Hepatocyte (in vitro differentiated cells): ENCODE results near the gene PTRHD1. TPM values are rescaled to one million over a fixed set of nuclear protein-coding genes. Genes with fewer than 3 reads are reported as not detected.

ENCODE experiments used
- DNase-seq: peaks from one replicate; pipeline ENCODE4 v3.0.0-alpha.2; 2016; ENCODE audit warnings: low spot score
- H2AFZ ChIP-seq: fragments of 200-600 bp; sonication (generic); 2 replicates; pipeline ENCODE4 v1.6.0; 2016; ENCODE audit warnings: antibody characterized with exemption, mild to moderate bottlenecking
- H3K27ac ChIP-seq: fragments of 200-600 bp; sonication (generic); 2 replicates; pipeline ENCODE4 v1.5.1; 2016; ENCODE audit warnings: mild to moderate bottlenecking
- H3K27me3 ChIP-seq: fragments of 200-600 bp; sonication (generic); 2 replicates; pipeline ENCODE4 v1.6.1; 2016
- H3K36me3 ChIP-seq: fragments of 200-600 bp; sonication (generic); replicated peaks from 2 replicates; pipeline ENCODE4 v1.5.1; 2016; ENCODE audit warnings: low read depth; ENCODE audit not compliant: insufficient read depth
- H3K4me1 ChIP-seq: fragments of 200-600 bp; sonication (generic); 2 replicates; pipeline ENCODE4 v1.5.1; 2016; ENCODE audit warnings: mild to moderate bottlenecking, moderate library complexity; ENCODE audit not compliant: insufficient read depth
- H3K4me2 ChIP-seq: fragments of 200-600 bp; sonication (generic); 2 replicates; pipeline ENCODE4 v1.6.0; 2016
- H3K4me3 ChIP-seq: fragments of 200-600 bp; sonication (generic); 2 replicates; pipeline ENCODE4 v1.5.1; 2016; ENCODE audit warnings: mild to moderate bottlenecking
- H3K79me2 ChIP-seq: fragments of 200-600 bp; sonication (generic); 2 replicates; pipeline ENCODE4 v1.6.0; 2017; ENCODE audit warnings: mild to moderate bottlenecking
- H3K9me2 ChIP-seq: fragments of 200-600 bp; sonication (generic); replicated peaks from 2 replicates; pipeline ENCODE4 v1.6.0; 2017; ENCODE audit warnings: mild to moderate bottlenecking; ENCODE audit not compliant: insufficient read depth
- H3K9me3 ChIP-seq: fragments of 200-600 bp; sonication (generic); 2 replicates; pipeline ENCODE4 v1.5.1; 2016; ENCODE audit warnings: low read depth, mild to moderate bottlenecking
- H4K20me1 ChIP-seq: fragments of 200-600 bp; sonication (generic); 2 replicates; pipeline ENCODE4 v1.6.0; 2016; ENCODE audit warnings: mild to moderate bottlenecking; ENCODE audit not compliant: insufficient read depth, poor library complexity, severe bottlenecking
- CTCF ChIP-seq: fragments of 200-600 bp; sonication (generic); IDR thresholded peaks from 2 replicates; pipeline ENCODE4 v1.5.1; 2016; ENCODE audit warnings: antibody characterized with exemption, mild to moderate bottlenecking; ENCODE audit not compliant: poor library complexity
- EZH2 ChIP-seq: fragments of 200-600 bp; sonication (generic); IDR thresholded peaks from 2 replicates; pipeline ENCODE4 v1.6.1; 2016; ENCODE audit warnings: antibody characterized with exemption, mild to moderate bottlenecking, borderline replicate concordance
- EZH2phosphoT487 ChIP-seq: fragments of 200-600 bp; sonication (generic); IDR thresholded peaks from one replicate; pipeline ENCODE4 v1.6.1; 2018; ENCODE audit warnings: antibody characterized with exemption, mild to moderate bottlenecking, low read depth, moderate library complexity; ENCODE audit not compliant: unreplicated experiment, severe bottlenecking
- WGBS: methylation state at CpG from one replicate; pipeline ENCODE4 v1.1.6; 2016; ENCODE audit warnings: low lambda C conversion rate; ENCODE audit errors: missing lambda C conversion rate; 5-methylcytosine and 5-hydroxymethylcytosine counted together
- polyA plus RNA-seq: library from polyadenylated mRNA; unstranded; fragments of >200 nt; fragmentation: Nextera tagmentation; extraction: Ambion mirVana; gene quantifications from 2 replicates; pipeline ENCODE4 v1.2.1, GENCODE V29; 2016
- total RNA-seq: library from RNA; depleted of rRNA; stranded (reverse); fragments of >200 nt; gene quantifications from 2 replicates; pipeline ENCODE4 v1.2.3, GENCODE V29; 2014

The PTRHD1 gene
- total and polyA plus RNA-seq, 2 experiments from 2014 or later: 47.8 to 61.1 TPM

GRCh38 chr2:24791452-24791851, 1.7 kb downstream of the PTRHD1 start:
- Histone ChIP-seq H3K27me3 (no peaks in the 10 kb centered on the region), H3K4me2 (peak overlapping the region; percentile 78), H3K4me1 (peaks cover 4% of the 10 kb centered on the region), H3K9me3 (no peaks in the 10 kb centered on the region), H2AFZ (no peak overlapping the region), H3K27ac (no peak overlapping the region), H3K9me2 (no peaks in the 10 kb centered on the region), H3K4me3 (no peak overlapping the region), H3K36me3 (no peaks in the 10 kb centered on the region), H3K79me2 (peaks cover 32% of the 10 kb centered on the region), H4K20me1 (no peaks in the 10 kb centered on the region)
- TF ChIP-seq EZH2 (no peak), EZH2phosphoT487 (no peak), CTCF (no peak)
- no peak for DNase-seq
- WGBS: 92% methylated on average over 5 of the region's 5 CpGs

GRCh38 chr2:24788816-24789215, 4.4 kb downstream of the PTRHD1 start:
- DNase-seq: no peak
- H3K9me3 ChIP-seq: no peaks in the 10 kb centered on the region
- no peaks in the 10 kb centered on the region for H3K36me3 ChIP-seq
- no peak for TF ChIP-seq EZH2
- no peak for TF ChIP-seq EZH2phosphoT487
- TF ChIP-seq CTCF: no peak
- no peak overlapping the region for H2AFZ ChIP-seq
- 83% methylated on average over 3 of the region's 3 CpGs for WGBS
- H3K27ac ChIP-seq: no peak overlapping the region
- H3K9me2 ChIP-seq: no peaks in the 10 kb centered on the region
- peaks cover 4% of the 10 kb centered on the region for H3K4me1 ChIP-seq
- H4K20me1 ChIP-seq: no peaks in the 10 kb centered on the region
- no peaks in the 10 kb centered on the region for H3K27me3 ChIP-seq
- peaks cover 5% of the 10 kb centered on the region for H3K79me2 ChIP-seq
- H3K4me3 ChIP-seq: no peak overlapping the region
- H3K4me2 ChIP-seq: no peak overlapping the region

- 81% methylated on average over 2 of the region's 2 CpGs for WGBS
- Histone ChIP-seq H3K79me2 (peaks cover 4% of the 10 kb centered on the region), H3K4me2 (no peak overlapping the region), H3K27me3 (no peaks in the 10 kb centered on the region), H3K27ac (no peak overlapping the region), H3K36me3 (no peaks in the 10 kb centered on the region), H2AFZ (no peak overlapping the region), H4K20me1 (no peaks in the 10 kb centered on the region), H3K4me1 (peaks cover 4% of the 10 kb centered on the region), H3K9me3 (no peaks in the 10 kb centered on the region), H3K9me2 (no peaks in the 10 kb centered on the region), H3K4me3 (no peak overlapping the region)
- TF ChIP-seq CTCF (no peak), EZH2phosphoT487 (no peak), EZH2 (no peak)
- no peak for DNase-seq
Measured at GRCh38 chr2:24787532-24787931, 5.7 kb downstream of the PTRHD1 start.
